ENCODE results near the gene SCP2.

SCP2 gene

GRCh38 chr1:53066488-53066887 is 139.4 kb downstream of the SCP2 start:
- no peak for DNase-seq (ENCODE audit: low read depth in 2 of 3, low spot score in 1 of 3)

GRCh38 chr1:53066891-53067738 is 140.0 kb downstream of the SCP2 start:
- DNase-seq (ENCODE audit: low read depth in 2 of 3, low spot score in 1 of 3) = no peak

GRCh38 chr1:53067886-53068285 is 140.8 kb downstream of the SCP2 start:
- no peak for DNase-seq (ENCODE audit: low read depth in 2 of 3, low spot score in 1 of 3)

- no peak for DNase-seq (ENCODE audit: low read depth in 2 of 3, low spot score in 1 of 3)
Observed at GRCh38 chr1:53068314-53069099, 141.4 kb downstream of the SCP2 start.

- no peak for DNase-seq (ENCODE audit: low read depth in 2 of 3, low spot score in 1 of 3)
Observed at GRCh38 chr1:53069265-53069662, 142.2 kb downstream of the SCP2 start.

- no peak for DNase-seq (ENCODE audit: low read depth in 2 of 3, low spot score in 1 of 3)
Observed at GRCh38 chr1:53069663-53070327, 142.7 kb downstream of the SCP2 start.

GRCh38 chr1:53070621-53071020 is 143.5 kb downstream of the SCP2 start:
- DNase-seq (ENCODE audit: low read depth in 2 of 3, low spot score in 1 of 3) = no peak

- no peak for DNase-seq (ENCODE audit: low read depth in 2 of 3, low spot score in 1 of 3)
Observed at GRCh38 chr1:53071167-53071865, 144.2 kb downstream of the SCP2 start.

- DNase-seq (ENCODE audit: low read depth in 2 of 3, low spot score in 1 of 3) = no peak
Observed at GRCh38 chr1:53071915-53072314, 144.8 kb downstream of the SCP2 start.

- no peak for DNase-seq (ENCODE audit: low read depth in 2 of 3, low spot score in 1 of 3)
Observed at GRCh38 chr1:53073287-53073686, 146.2 kb downstream of the SCP2 start.

- DNase-seq (ENCODE audit: low read depth in 2 of 3, low spot score in 1 of 3) = no peak
Observed at GRCh38 chr1:53073868-53074311, 146.8 kb downstream of the SCP2 start.

- DNase-seq (ENCODE audit: low read depth in 2 of 3, low spot score in 1 of 3) = no peak
Observed at GRCh38 chr1:53074313-53075154, 147.5 kb downstream of the SCP2 start.

- DNase-seq (ENCODE audit: low read depth in 2 of 3, low spot score in 1 of 3) = no peak
Observed at GRCh38 chr1:53075206-53075605, 148.1 kb downstream of the SCP2 start.

- no peak for DNase-seq (ENCODE audit: low read depth in 2 of 3, low spot score in 1 of 3)
Observed at GRCh38 chr1:53075761-53076163, 148.7 kb downstream of the SCP2 start.

- no peak for DNase-seq (ENCODE audit: low read depth in 2 of 3, low spot score in 1 of 3)
Observed at GRCh38 chr1:53076165-53076564, 149.1 kb downstream of the SCP2 start.

GRCh38 chr1:53076721-53077598 is 149.9 kb downstream of the SCP2 start:
- no peak for DNase-seq (ENCODE audit: low read depth in 2 of 3, low spot score in 1 of 3)

- no peak for DNase-seq (ENCODE audit: low read depth in 2 of 3, low spot score in 1 of 3)
Observed at GRCh38 chr1:53077599-53077965, 150.5 kb downstream of the SCP2 start.

- no peak for DNase-seq (ENCODE audit: low read depth in 2 of 3, low spot score in 1 of 3)
Observed at GRCh38 chr1:53078333-53079101, 151.4 kb downstream of the SCP2 start.

GRCh38 chr1:53079251-53079650 is 152.2 kb downstream of the SCP2 start:
- no peak for DNase-seq (ENCODE audit: low read depth in 2 of 3, low spot score in 1 of 3)

Data from stimulated activated CD4-positive, alpha-beta T cell treated with anti-CD3 and anti-CD28 coated beads, Interleukin-12 subunit alpha, Interleukin-12 subunit beta, amount 100 ng/mL, for 48 hours (primary cell).